Neural progenitor cell (in vitro differentiated cells): ENCODE data around the gene DLEC1.

Source experiments
- EZH2 ChIP-seq: fragments of 200-600 bp; sonication (generic); IDR thresholded peaks from 2 replicates; pipeline ENCODE4 v1.6.1; 2017; ENCODE audit warnings: antibody characterized with exemption, mild to moderate bottlenecking, moderate library complexity
- TF ChIP-seq, protein P1 (sequence below): fragments of 200-600 bp; sonication (generic); IDR thresholded peaks from 2 replicates; pipeline ENCODE4 v1.5.1; 2017; ENCODE audit warnings: antibody characterized with exemption, mild to moderate bottlenecking

DNA sequence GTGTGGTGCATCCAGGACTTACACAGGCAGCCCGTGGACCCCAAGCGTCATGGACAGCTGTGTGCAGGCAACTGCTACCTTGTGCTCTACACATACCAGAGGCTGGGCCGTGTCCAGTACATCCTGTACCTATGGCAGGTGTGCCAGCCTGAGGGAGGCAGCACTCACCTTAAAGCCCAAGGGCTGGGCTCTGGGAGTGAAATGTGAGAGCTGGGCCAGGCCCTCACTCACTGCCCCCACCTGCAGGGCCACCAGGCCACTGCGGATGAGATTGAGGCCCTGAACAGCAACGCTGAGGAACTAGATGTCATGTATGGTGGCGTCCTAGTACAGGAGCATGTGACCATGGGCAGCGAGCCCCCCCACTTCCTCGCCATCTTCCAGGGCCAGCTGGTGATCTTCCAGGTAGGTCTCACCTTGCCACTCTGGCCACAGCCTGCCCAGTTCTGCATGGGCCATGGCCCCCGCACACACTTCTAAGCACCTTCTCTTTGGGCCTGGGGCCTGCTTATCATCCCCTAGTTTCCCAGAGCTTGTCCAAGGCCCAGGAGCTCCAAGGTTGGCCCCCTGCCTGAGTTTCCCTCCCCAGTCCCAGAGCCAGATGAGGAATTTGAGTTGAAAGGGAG is 37.4 kb upstream of the DLEC1 start:
- TF ChIP-seq, protein P1, sequence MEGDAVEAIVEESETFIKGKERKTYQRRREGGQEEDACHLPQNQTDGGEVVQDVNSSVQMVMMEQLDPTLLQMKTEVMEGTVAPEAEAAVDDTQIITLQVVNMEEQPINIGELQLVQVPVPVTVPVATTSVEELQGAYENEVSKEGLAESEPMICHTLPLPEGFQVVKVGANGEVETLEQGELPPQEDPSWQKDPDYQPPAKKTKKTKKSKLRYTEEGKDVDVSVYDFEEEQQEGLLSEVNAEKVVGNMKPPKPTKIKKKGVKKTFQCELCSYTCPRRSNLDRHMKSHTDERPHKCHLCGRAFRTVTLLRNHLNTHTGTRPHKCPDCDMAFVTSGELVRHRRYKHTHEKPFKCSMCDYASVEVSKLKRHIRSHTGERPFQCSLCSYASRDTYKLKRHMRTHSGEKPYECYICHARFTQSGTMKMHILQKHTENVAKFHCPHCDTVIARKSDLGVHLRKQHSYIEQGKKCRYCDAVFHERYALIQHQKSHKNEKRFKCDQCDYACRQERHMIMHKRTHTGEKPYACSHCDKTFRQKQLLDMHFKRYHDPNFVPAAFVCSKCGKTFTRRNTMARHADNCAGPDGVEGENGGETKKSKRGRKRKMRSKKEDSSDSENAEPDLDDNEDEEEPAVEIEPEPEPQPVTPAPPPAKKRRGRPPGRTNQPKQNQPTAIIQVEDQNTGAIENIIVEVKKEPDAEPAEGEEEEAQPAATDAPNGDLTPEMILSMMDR: peak; percentile 37
- no peak for TF ChIP-seq EZH2
